Liver (tissue), 9 donors: ENCODE measurements around the gene DNAH17. TPM values are rescaled to one million over a fixed set of nuclear protein-coding genes. Genes with fewer than 3 reads are reported as not detected.

Source experiments
- DNase-seq: peaks from one replicate; pipeline ENCODE4 v3.0.0-alpha.2; 2017; ENCODE audit warnings: low spot score
- H3K27ac ChIP-seq, 2 donors: one replicate each; pipeline ENCODE4 v1.7.0; 2013; ENCODE audit warnings: inconsistent platforms in 2 of 2, low read length in 2 of 2, control low read depth in 1 of 2, low read depth in 1 of 2, mild to moderate bottlenecking in 1 of 2
- H3K27me3 ChIP-seq, 4 donors: one replicate each; pipeline versions ENCODE4 v1.6.1 to v1.7.0; 2013; ENCODE audit warnings: low read length in 3 of 4, inconsistent platforms in 1 of 4, mild to moderate bottlenecking in 1 of 4, moderate library complexity in 1 of 4; ENCODE audit not compliant: control insufficient read depth in 4 of 4, insufficient read depth in 4 of 4
- H3K36me3 ChIP-seq, 4 donors: one replicate each; pipeline versions ENCODE4 v1.6.1 to v1.7.0; 2013; ENCODE audit warnings: low read length in 3 of 4, mild to moderate bottlenecking in 3 of 4, low read depth in 1 of 4, moderate library complexity in 1 of 4; ENCODE audit not compliant: control insufficient read depth in 4 of 4, insufficient read depth in 3 of 4
- H3K4me1 ChIP-seq, 4 donors: one replicate each; pipeline versions ENCODE4 v1.6.1 to v1.7.0; 2013; ENCODE audit warnings: low read length in 3 of 4, mild to moderate bottlenecking in 3 of 4, moderate library complexity in 1 of 4; ENCODE audit not compliant: control insufficient read depth in 4 of 4, insufficient read depth in 4 of 4
- H3K4me3 ChIP-seq, 3 donors: one replicate each; pipeline versions ENCODE4 v1.6.1 to v1.7.0; 2013; ENCODE audit warnings: low read length in 3 of 3, control low read depth in 1 of 3, low read depth in 1 of 3, mild to moderate bottlenecking in 1 of 3
- H3K9ac ChIP-seq, 2 donors: one replicate each; pipeline ENCODE4 v1.7.0; 2013; ENCODE audit warnings: low read length in 2 of 2, mild to moderate bottlenecking in 2 of 2, moderate library complexity in 2 of 2, control low read depth in 1 of 2, low read depth in 1 of 2
- H3K9me3 ChIP-seq, 4 donors: one replicate each; pipeline versions ENCODE4 v1.6.1 to v1.7.0; 2013; ENCODE audit warnings: low read length in 3 of 4; ENCODE audit not compliant: control insufficient read depth in 4 of 4
- CTCF ChIP-seq: fragments of 150-350 bp; IDR thresholded peaks from 2 replicates; pipeline ENCODE4 v1.5.1; 2017; ENCODE audit warnings: improper control_type of control experiment, low read depth, low read length; ENCODE audit not compliant: missing input control
- EGR1 ChIP-seq, 2 donors: IDR thresholded peaks; 2 replicates each; pipeline ENCODE4 v1.6.1; 2016 to 2018; ENCODE audit warnings: antibody characterized with exemption in 2 of 2, low read depth in 2 of 2
- FOXA1 ChIP-seq: IDR thresholded peaks from 2 replicates; pipeline ENCODE4 v1.6.1; 2016; ENCODE audit warnings: antibody characterized with exemption
- GABPA ChIP-seq, 2 donors: IDR thresholded peaks in 1 of 2; conservative IDR thresholded peaks in 1 of 2; 2 replicates each; pipeline ENCODE4 v1.6.1; 2016; ENCODE audit warnings: antibody characterized with exemption in 2 of 2, mild to moderate bottlenecking in 1 of 2, moderate library complexity in 1 of 2
- HNF4A ChIP-seq, 2 donors: conservative IDR thresholded peaks; 2 replicates each; pipeline ENCODE4 v1.6.1; 2016; ENCODE audit warnings: antibody characterized with exemption in 2 of 2, mild to moderate bottlenecking in 2 of 2
- HNF4G ChIP-seq: IDR thresholded peaks from 2 replicates; pipeline ENCODE4 v1.6.1; 2016; ENCODE audit warnings: antibody characterized with exemption
- JUND ChIP-seq, 2 donors: IDR thresholded peaks; 2 replicates each; pipeline ENCODE4 v1.6.1; 2016; ENCODE audit warnings: antibody characterized with exemption in 2 of 2
- RAD21 ChIP-seq, 2 donors: IDR thresholded peaks; 2 replicates each; pipeline ENCODE4 v1.6.1; 2016; ENCODE audit warnings: antibody characterized with exemption in 2 of 2, mild to moderate bottlenecking in 2 of 2
- REST ChIP-seq: IDR thresholded peaks from 2 replicates; pipeline ENCODE4 v1.6.1; 2016; ENCODE audit warnings: antibody characterized with exemption, mild to moderate bottlenecking
- RXRA ChIP-seq, 2 donors: IDR thresholded peaks; 2 replicates each; pipeline ENCODE4 v1.6.1; 2017 to 2018; ENCODE audit warnings: antibody characterized with exemption in 2 of 2, mild to moderate bottlenecking in 1 of 2
- SP1 ChIP-seq: IDR thresholded peaks from 2 replicates; pipeline ENCODE4 v1.6.1; 2018; ENCODE audit warnings: antibody characterized with exemption, mild to moderate bottlenecking
- TAF1 ChIP-seq: conservative IDR thresholded peaks from 2 replicates; pipeline ENCODE4 v1.6.1; 2016; ENCODE audit warnings: antibody characterized with exemption, mild to moderate bottlenecking
- YY1 ChIP-seq: IDR thresholded peaks from 2 replicates; pipeline ENCODE4 v1.6.1; 2016; ENCODE audit warnings: antibody characterized with exemption, mild to moderate bottlenecking
- ZBTB33 ChIP-seq: IDR thresholded peaks from 2 replicates; pipeline ENCODE4 v1.6.1; 2016; ENCODE audit warnings: antibody characterized with exemption
- WGBS: extraction: QIAGEN DNeasy Blood & Tissue Kit; methylation state at CpG from one replicate; pipeline ENCODE4 v1.1.7; 2013; 5-methylcytosine and 5-hydroxymethylcytosine counted together
- polyA plus RNA-seq, 2 donors: library from polyadenylated mRNA; stranded (reverse) in 1 of 2; unstranded in 1 of 2; fragments of 200-250 nt in 1 of 2; fragments of >200 nt in 1 of 2; fragmentation: Nextera tagmentation in 1 of 2; extraction: Ambion mirVana in 1 of 2; gene quantifications; one replicate each; pipeline versions ENCODE4 v1.2.1 to v1.2.3, GENCODE V29; 2013 to 2015
- total RNA-seq, 2 donors: library from RNA; depleted of rRNA; stranded (reverse); fragments of >200 nt; gene quantifications; one replicate each; pipeline ENCODE4 v1.2.3, GENCODE V29; 2014
- donor health status: healthy.
- donor health status: healthy.
- donor health status: healthy.
- donor health status: healthy.
- donor health status: healthy.

The DNAH17 gene
- total and polyA plus RNA-seq, 4 donors, result 0.09 to 0.79 TPM; not detected in 2

- Histone ChIP-seq H3K9me3 (no peaks in the 10 kb centered on the region), H3K4me1 (no peaks in the 10 kb centered on the region)
- 85% methylated on average over 7 of the region's 7 CpGs for WGBS
Measured at GRCh38 chr17:78575899-78576298, 1.3 kb downstream of the DNAH17 start.

GRCh38 chr17:78575340-78575739, 1.9 kb downstream of the DNAH17 start:
- Histone ChIP-seq H3K4me1 (no peaks in the 10 kb centered on the region), H3K27me3 (no peaks in the 10 kb centered on the region), H3K9me3 (no peaks in the 10 kb centered on the region), H3K9ac (no peak overlapping the region), H3K36me3 (no peaks in the 10 kb centered on the region), H3K27ac (no peak overlapping the region), H3K4me3 (no peak overlapping the region)
- DNase-seq, result no peak
- 74% methylated on average over 12 of the region's 12 CpGs for WGBS
- no peak for TF ChIP-seq EGR1 (IDR thresholded peaks at IDR 0.05; ENCODE audit: low read depth in 2 of 2)
- TF ChIP-seq JUND (IDR thresholded peaks at IDR 0.05), result no peak
- no peak for TF ChIP-seq YY1
- TF ChIP-seq ZBTB33, result no peak
- no peak for TF ChIP-seq HNF4G
- TF ChIP-seq RXRA (IDR thresholded peaks at IDR 0.05), result no peak
- TF ChIP-seq REST, result no peak
- TF ChIP-seq RAD21 (IDR thresholded peaks at IDR 0.05), result no peak
- no peak for TF ChIP-seq HNF4A (conservative IDR thresholded peaks at IDR 0.05)
- no peak for TF ChIP-seq FOXA1
- TF ChIP-seq SP1, result no peak
- TF ChIP-seq GABPA (IDR thresholded peaks at IDR 0.05 in 1 of 2, conservative IDR thresholded peaks at IDR 0.05 in 1 of 2), result no peak
- TF ChIP-seq CTCF, result no peak
- no peak for TF ChIP-seq TAF1

More at GRCh38 chr17:78575899-78576298, 1.3 kb downstream of the DNAH17 start:
- Histone ChIP-seq H3K36me3 (no peaks in the 10 kb centered on the region), H3K9ac (no peak overlapping the region), H3K27me3 (no peaks in the 10 kb centered on the region), H3K4me3 (no peak overlapping the region), H3K27ac (no peak overlapping the region)
- TF ChIP-seq TAF1 (no peak), GABPA (IDR thresholded peaks at IDR 0.05 in 1 of 2, conservative IDR thresholded peaks at IDR 0.05 in 1 of 2) (no peak), ZBTB33 (no peak), EGR1 (IDR thresholded peaks at IDR 0.05; ENCODE audit: low read depth in 2 of 2) (no peak), YY1 (no peak), CTCF (no peak), HNF4G (no peak)
- DNase-seq, result no peak
